Measurements from ENCODE around the gene PCAT7.

GRCh38 chr9:94511955-94512265, 43.0 kb upstream of the PCAT7 start:
- TF ChIP-seq EZH2 (IDR thresholded peaks at IDR 0.05; ENCODE audit: insufficient read depth, poor library complexity, severe bottlenecking) (no peak), EZH2phosphoT487 (IDR thresholded peaks at IDR 0.05; ENCODE audit: insufficient read depth, low read depth) (no peak)
